ENCODE results near the gene CUX1. TPM values are rescaled to one million over a fixed set of nuclear protein-coding genes. Genes with fewer than 3 reads are reported as not detected.
"Not testable (repeated sequence)": the region's sequence is repeated elsewhere in the genome, so short reads cannot be mapped to it uniquely, and the experiment has no call there.

The CUX1 gene
- total and polyA plus RNA-seq, 9 donors, result 42.2 to 151 (median 126) TPM

DNA sequence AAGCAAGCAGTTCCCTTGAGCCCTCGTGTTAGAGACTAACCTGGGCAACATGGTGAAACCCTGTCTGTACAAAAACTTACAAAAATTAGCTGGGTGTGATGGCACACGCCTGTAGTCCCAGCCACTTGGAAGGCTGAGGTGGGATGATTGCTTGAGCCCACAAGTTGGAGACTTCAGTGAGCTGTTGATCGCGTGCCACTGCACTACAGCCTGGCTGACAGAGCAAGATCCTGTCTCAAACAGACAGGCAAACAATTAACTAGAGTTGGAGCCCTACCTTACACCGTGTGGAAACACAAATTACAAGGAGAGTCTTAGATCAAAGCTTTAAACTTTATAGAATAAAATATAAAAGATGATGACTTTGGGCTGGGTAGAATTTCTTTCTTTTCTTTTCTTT, 219.5 kb downstream of the CUX1 start:
- no peaks in the 10 kb centered on the region for H3K4me1 ChIP-seq (ENCODE audit: insufficient read depth)
- no peak for DNase-seq
- no peaks in the 10 kb centered on the region for H3K9me3 ChIP-seq
- H3K27ac ChIP-seq, result no peak overlapping the region
- no peaks in the 10 kb centered on the region for H3K36me3 ChIP-seq
- TF ChIP-seq, protein P1, sequence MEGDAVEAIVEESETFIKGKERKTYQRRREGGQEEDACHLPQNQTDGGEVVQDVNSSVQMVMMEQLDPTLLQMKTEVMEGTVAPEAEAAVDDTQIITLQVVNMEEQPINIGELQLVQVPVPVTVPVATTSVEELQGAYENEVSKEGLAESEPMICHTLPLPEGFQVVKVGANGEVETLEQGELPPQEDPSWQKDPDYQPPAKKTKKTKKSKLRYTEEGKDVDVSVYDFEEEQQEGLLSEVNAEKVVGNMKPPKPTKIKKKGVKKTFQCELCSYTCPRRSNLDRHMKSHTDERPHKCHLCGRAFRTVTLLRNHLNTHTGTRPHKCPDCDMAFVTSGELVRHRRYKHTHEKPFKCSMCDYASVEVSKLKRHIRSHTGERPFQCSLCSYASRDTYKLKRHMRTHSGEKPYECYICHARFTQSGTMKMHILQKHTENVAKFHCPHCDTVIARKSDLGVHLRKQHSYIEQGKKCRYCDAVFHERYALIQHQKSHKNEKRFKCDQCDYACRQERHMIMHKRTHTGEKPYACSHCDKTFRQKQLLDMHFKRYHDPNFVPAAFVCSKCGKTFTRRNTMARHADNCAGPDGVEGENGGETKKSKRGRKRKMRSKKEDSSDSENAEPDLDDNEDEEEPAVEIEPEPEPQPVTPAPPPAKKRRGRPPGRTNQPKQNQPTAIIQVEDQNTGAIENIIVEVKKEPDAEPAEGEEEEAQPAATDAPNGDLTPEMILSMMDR (IDR thresholded peaks at IDR 0.05), result no peak
- TF ChIP-seq EP300 (IDR thresholded peaks at IDR 0.05) (no peak), POLR2A (IDR thresholded peaks at IDR 0.05) (no peak)
- no peak overlapping the region for H3K4me3 ChIP-seq
- intact Hi-C loops (cut with DNase I), result no loop called here
- no peaks in the 10 kb centered on the region for H3K27me3 ChIP-seq
- 89 to 92% (median 91%) methylated on average over 5 of the region's 5 CpGs for WGBS, 3 donors

DNA sequence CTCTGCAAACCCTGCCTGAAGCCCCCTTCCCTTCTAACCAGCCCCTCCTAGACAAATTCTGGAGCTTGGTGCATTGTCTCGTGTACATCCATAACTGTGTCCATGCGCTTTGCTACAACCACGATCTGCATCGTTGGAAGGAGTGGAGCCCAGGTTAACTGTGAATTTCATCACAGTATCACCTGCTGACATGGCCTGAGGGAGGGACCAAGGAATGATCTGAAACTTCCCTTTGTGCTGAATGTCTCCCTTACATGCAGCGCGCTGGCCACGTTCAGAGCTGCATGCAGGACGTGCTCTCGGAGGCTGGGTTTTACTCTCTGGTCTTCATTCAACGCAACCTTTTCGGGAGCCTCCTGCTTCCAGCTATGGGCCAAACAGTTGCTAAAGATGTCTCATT, 222.3 kb downstream of the CUX1 start:
- Histone ChIP-seq H3K9me3 (no peaks in the 10 kb centered on the region), H3K27me3 (no peaks in the 10 kb centered on the region), H3K4me1 (ENCODE audit: insufficient read depth) (peaks cover 3% of the 10 kb centered on the region), H3K36me3 (no peaks in the 10 kb centered on the region), H3K4me3 (no peak overlapping the region), H3K27ac (no peak overlapping the region)
- no peak for DNase-seq
- WGBS, 3 donors, result 96 to 98% (median 96%) methylated on average over 11 of the region's 11 CpGs
- no peak for TF ChIP-seq EP300 (IDR thresholded peaks at IDR 0.05)
- TF ChIP-seq, protein P1 (IDR thresholded peaks at IDR 0.05), result no peak
- intact Hi-C loops (cut with DNase I), result no loop called here

DNA sequence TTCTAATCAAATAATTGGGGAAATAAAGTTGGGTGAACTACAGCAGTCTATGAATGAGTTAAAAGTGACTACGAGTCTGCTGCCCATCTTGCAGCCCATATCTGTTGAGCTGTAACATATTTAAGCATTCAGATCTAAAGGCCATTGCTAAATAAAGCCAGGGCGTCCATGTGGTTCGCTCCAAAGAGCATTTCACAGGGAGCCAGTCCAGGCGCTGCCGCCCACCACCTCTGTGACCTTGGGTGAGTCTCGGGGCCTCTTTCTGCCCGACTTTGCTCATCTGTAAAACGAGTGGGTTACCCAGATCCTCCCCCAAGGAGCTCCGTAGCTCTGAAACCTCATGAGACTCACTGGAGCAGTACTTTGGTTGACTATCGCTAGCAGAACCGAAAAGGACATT, 223.1 kb downstream of the CUX1 start:
- no peaks in the 10 kb centered on the region for H3K27me3 ChIP-seq
- H3K27ac ChIP-seq, result no peak overlapping the region
- DNase-seq, result no peak
- 54 to 71% (median 60%) methylated on average over 11 of the region's 11 CpGs for WGBS, 3 donors
- no peaks in the 10 kb centered on the region for H3K36me3 ChIP-seq
- H3K4me1 ChIP-seq (ENCODE audit: insufficient read depth), result peaks cover 5% of the 10 kb centered on the region
- no peaks in the 10 kb centered on the region for H3K9me3 ChIP-seq
- H3K4me3 ChIP-seq, result no peak overlapping the region
- intact Hi-C loops (cut with DNase I), result no loop called here
- TF ChIP-seq POLR2A (IDR thresholded peaks at IDR 0.05), result no peak
- TF ChIP-seq, protein P1 (IDR thresholded peaks at IDR 0.05), result no peak

- Histone ChIP-seq H3K4me3 (no peak overlapping the region), H3K27ac (no peak overlapping the region), H3K4me1 (ENCODE audit: insufficient read depth) (peaks cover 11% of the 10 kb centered on the region), H3K27me3 (no peaks in the 10 kb centered on the region), H3K36me3 (no peaks in the 10 kb centered on the region), H3K9me3 (no peaks in the 10 kb centered on the region)
- DNase-seq, result no peak
- intact Hi-C loops (cut with DNase I), result no loop called here
- TF ChIP-seq EP300 (IDR thresholded peaks at IDR 0.05), result no peak
- 75 to 84% (median 77%) methylated on average over 4 of the region's 4 CpGs for WGBS, 3 donors
Measured at GRCh38 chr7:102042016-102042656, 224.7 kb downstream of the CUX1 start.

- 53 to 75% (median 64%) methylated on average over 9 of the region's 9 CpGs for WGBS, 3 donors
- H3K9me3 ChIP-seq; intact Hi-C loops (cut with DNase I); H3K27ac ChIP-seq; H3K27me3 ChIP-seq; DNase-seq; H3K36me3 ChIP-seq; H3K4me3 ChIP-seq: not testable (repeated sequence)
- peaks cover 11% of the 10 kb centered on the region for H3K4me1 ChIP-seq (ENCODE audit: insufficient read depth)
Measured at GRCh38 chr7:102042796-102043195, 225.4 kb downstream of the CUX1 start.

Data from ovary (tissue), 9 donors.